VCaP (cell line): ENCODE measurements around the gene CRTC3.

Experiments
- H3K27ac ChIP-seq: fragments of 450-650 bp; 2 replicates; pipeline ENCODE4 v1.5.1; 2017
- CTCF ChIP-seq: fragments of 450-650 bp; conservative IDR thresholded peaks from 2 replicates; pipeline ENCODE4 v1.5.1; 2017; ENCODE audit warnings: mild to moderate bottlenecking, moderate library complexity

Gene CRTC3

GRCh38 chr15:90597577-90597976 lies 67.9 kb downstream of the CRTC3 start:
- no peak for TF ChIP-seq CTCF
- peak overlapping the region; percentile 92 for H3K27ac ChIP-seq

GRCh38 chr15:90598031-90598577 lies 68.4 kb downstream of the CRTC3 start:
- no peak for TF ChIP-seq CTCF
- peak overlapping the region; percentile 92 for H3K27ac ChIP-seq

GRCh38 chr15:90598679-90599078 lies 69.0 kb downstream of the CRTC3 start:
- H3K27ac ChIP-seq: peak overlapping the region; percentile 92

GRCh38 chr15:90599116-90599515 lies 69.4 kb downstream of the CRTC3 start:
- peak overlapping the region; percentile 92 for H3K27ac ChIP-seq
- no peak for TF ChIP-seq CTCF

More at GRCh38 chr15:90598679-90599078, 69.0 kb downstream of the CRTC3 start:
- no peak for TF ChIP-seq CTCF

GRCh38 chr15:90599644-90600043 lies 69.9 kb downstream of the CRTC3 start:
- peak overlapping the region; percentile 92 for H3K27ac ChIP-seq
- TF ChIP-seq CTCF: no peak

GRCh38 chr15:90600954-90601353 lies 71.2 kb downstream of the CRTC3 start:
- peak overlapping the region; percentile 92; the same call in 1 of the 2 replicates for H3K27ac ChIP-seq
- no peak for TF ChIP-seq CTCF

GRCh38 chr15:90603893-90604292 lies 74.2 kb downstream of the CRTC3 start:
- TF ChIP-seq CTCF: peak; percentile 40; the same call in 1 of the 2 replicates
- no peak overlapping the region for H3K27ac ChIP-seq
